Measurements from ENCODE around the gene ANKRD55. TPM values are rescaled to one million over a fixed set of nuclear protein-coding genes. Genes with fewer than 3 reads are reported as not detected.
A peak's percentile ranks its signal among the peaks of the same experiment; 100 is the strongest.
"Not testable (repeated sequence)": the region's sequence is repeated elsewhere in the genome, so short reads cannot be mapped to it uniquely, and the experiment has no call there.

The ANKRD55 gene
- total RNA-seq, 1 donor from 2014 or later, result not detected

GRCh38 chr5:56215019-56215830, 17.9 kb downstream of the ANKRD55 start:
- no peak overlapping the region for H3K27ac Mint-ChIP-seq (ENCODE audit: unreplicated experiment)
- H3K36me3 Mint-ChIP-seq (ENCODE audit: low read depth), result peaks cover 7% of the 10 kb centered on the region
- no peak for DNase-seq (ENCODE audit: low spot score)
- peaks cover 23% of the 10 kb centered on the region for H3K9me3 Mint-ChIP-seq (ENCODE audit: low read depth)
- no peak overlapping the region for H3K4me3 Mint-ChIP-seq (ENCODE audit: unreplicated experiment)
- peaks cover 12% of the 10 kb centered on the region for H3K4me1 Mint-ChIP-seq (ENCODE audit: low read depth)
- no peak for TF ChIP-seq CTCF (IDR thresholded peaks at IDR 0.05)
- no peaks in the 10 kb centered on the region for H3K27me3 Mint-ChIP-seq (ENCODE audit: low read depth)

GRCh38 chr5:56213886-56214535, 19.1 kb downstream of the ANKRD55 start:
- not testable (repeated sequence) for H3K36me3 Mint-ChIP-seq (ENCODE audit: low read depth); DNase-seq (ENCODE audit: low spot score); H3K4me3 Mint-ChIP-seq (ENCODE audit: unreplicated experiment); H3K27ac Mint-ChIP-seq (ENCODE audit: unreplicated experiment); H3K27me3 Mint-ChIP-seq (ENCODE audit: low read depth)
- Mint-ChIP-seq H3K9me3 (ENCODE audit: low read depth) (peaks cover 18% of the 10 kb centered on the region), H3K4me1 (ENCODE audit: low read depth) (peaks cover 12% of the 10 kb centered on the region)

GRCh38 chr5:56212130-56212879, 20.8 kb downstream of the ANKRD55 start:
- Mint-ChIP-seq H3K9me3 (ENCODE audit: low read depth) (peaks cover 18% of the 10 kb centered on the region), H3K36me3 (ENCODE audit: low read depth) (peaks cover 7% of the 10 kb centered on the region), H3K4me1 (ENCODE audit: low read depth) (peaks cover 12% of the 10 kb centered on the region), H3K4me3 (ENCODE audit: unreplicated experiment) (no peak overlapping the region), H3K27me3 (ENCODE audit: low read depth) (no peaks in the 10 kb centered on the region), H3K27ac (ENCODE audit: unreplicated experiment) (peak overlapping the region; percentile 61)
- no peak for DNase-seq (ENCODE audit: low spot score)
- no peak for TF ChIP-seq CTCF (IDR thresholded peaks at IDR 0.05)

- no peak for TF ChIP-seq CTCF (IDR thresholded peaks at IDR 0.05)
- Mint-ChIP-seq H3K36me3 (ENCODE audit: low read depth) (peaks cover 4% of the 10 kb centered on the region), H3K4me1 (ENCODE audit: low read depth) (peaks cover 12% of the 10 kb centered on the region), H3K9me3 (ENCODE audit: low read depth) (peaks cover 12% of the 10 kb centered on the region), H3K27me3 (ENCODE audit: low read depth) (no peaks in the 10 kb centered on the region), H3K4me3 (ENCODE audit: unreplicated experiment) (no peak overlapping the region), H3K27ac (ENCODE audit: unreplicated experiment) (peak overlapping the region; percentile 91)
- DNase-seq (ENCODE audit: low spot score), result no peak
Measured at GRCh38 chr5:56211298-56211865, 21.7 kb downstream of the ANKRD55 start.

- Mint-ChIP-seq H3K4me3 (ENCODE audit: unreplicated experiment) (no peak overlapping the region), H3K27me3 (ENCODE audit: low read depth) (no peaks in the 10 kb centered on the region), H3K9me3 (ENCODE audit: low read depth) (peaks cover 5% of the 10 kb centered on the region), H3K4me1 (ENCODE audit: low read depth) (peaks cover 26% of the 10 kb centered on the region), H3K27ac (ENCODE audit: unreplicated experiment) (no peak overlapping the region), H3K36me3 (ENCODE audit: low read depth) (peaks cover under 1% of the 10 kb centered on the region)
- TF ChIP-seq CTCF (IDR thresholded peaks at IDR 0.05), result no peak
- DNase-seq (ENCODE audit: low spot score), result no peak
Measured at GRCh38 chr5:56208681-56209080, 24.4 kb downstream of the ANKRD55 start.
